Trophoblast cell (in vitro differentiated cells and primary cell): Measurements from ENCODE around the gene SH2D2A.

ENCODE experiments used
- DNase-seq, 2 donors: peaks; one replicate each; pipeline ENCODE4 v3.0.0-alpha.2; 2016
- H2AFZ ChIP-seq: 2 replicates; pipeline ENCODE4 v1.6.1; 2013; ENCODE audit warnings: low read length, moderate library complexity, mild to moderate bottlenecking; ENCODE audit not compliant: insufficient read depth, poor library complexity
- H2AK5ac ChIP-seq: 2 replicates; pipeline ENCODE4 v1.6.1; 2013; ENCODE audit warnings: mild to moderate bottlenecking, low read length
- H2BK120ac ChIP-seq: 2 replicates; pipeline ENCODE4 v1.6.1; 2013; ENCODE audit warnings: low read length, mild to moderate bottlenecking, moderate library complexity; ENCODE audit not compliant: insufficient read depth, poor library complexity
- H2BK12ac ChIP-seq: 2 replicates; pipeline ENCODE4 v1.6.1; 2013; ENCODE audit warnings: mild to moderate bottlenecking, low read length, moderate library complexity
- H2BK5ac ChIP-seq: 2 replicates; pipeline ENCODE4 v1.6.1; 2013; ENCODE audit warnings: low read length, low read depth, moderate library complexity, mild to moderate bottlenecking; ENCODE audit not compliant: poor library complexity
- H3K14ac ChIP-seq: 2 replicates; pipeline ENCODE4 v1.6.1; 2013; ENCODE audit warnings: mild to moderate bottlenecking, low read length
- H3K18ac ChIP-seq: 2 replicates; pipeline ENCODE4 v1.6.1; 2013; ENCODE audit warnings: mild to moderate bottlenecking, low read length
- H3K23ac ChIP-seq: 2 replicates; pipeline ENCODE4 v1.6.1; 2013; ENCODE audit warnings: low read length
- H3K27ac ChIP-seq: 2 replicates; pipeline ENCODE4 v1.5.1; 2013; ENCODE audit warnings: low read depth, mild to moderate bottlenecking, inconsistent platforms, low read length, moderate library complexity
- H3K27me3 ChIP-seq: 2 replicates; pipeline ENCODE4 v1.6.1; 2013; ENCODE audit warnings: inconsistent platforms, mild to moderate bottlenecking, low read length, moderate library complexity; ENCODE audit not compliant: insufficient read depth
- H3K36me3 ChIP-seq, 2 experiments: 1 replicate in 1 of 2; 2 replicates in 1 of 2; pipeline ENCODE4 v1.6.1; 2013; ENCODE audit warnings: low read length in 2 of 2, mild to moderate bottlenecking in 2 of 2, moderate library complexity in 1 of 2; ENCODE audit not compliant: insufficient read depth in 2 of 2, control insufficient read depth in 1 of 2
- H3K4ac ChIP-seq: 2 replicates; pipeline ENCODE4 v1.6.1; 2013; ENCODE audit warnings: low read depth, mild to moderate bottlenecking, low read length, moderate library complexity
- H3K4me1 ChIP-seq, 2 experiments: 1 replicate in 1 of 2; 2 replicates in 1 of 2; pipeline ENCODE4 v1.6.1; 2013; ENCODE audit warnings: low read length in 2 of 2, mild to moderate bottlenecking in 2 of 2, moderate library complexity in 1 of 2; ENCODE audit not compliant: insufficient read depth in 2 of 2, control insufficient read depth in 1 of 2
- H3K4me2 ChIP-seq: 2 replicates; pipeline ENCODE4 v1.6.1; 2013; ENCODE audit warnings: inconsistent platforms, mild to moderate bottlenecking, low read length, moderate library complexity
- H3K4me3 ChIP-seq: 2 replicates; pipeline ENCODE4 v1.5.1; 2013; ENCODE audit warnings: mild to moderate bottlenecking, low read depth, low read length, inconsistent platforms
- H3K79me1 ChIP-seq: one replicate; pipeline ENCODE4 v1.6.1; 2013; ENCODE audit warnings: low read length
- H3K79me2 ChIP-seq: 2 replicates; pipeline ENCODE4 v1.6.1; 2013; ENCODE audit warnings: low read length, mild to moderate bottlenecking; ENCODE audit not compliant: control insufficient read depth, insufficient read depth, poor library complexity
- H3K9ac ChIP-seq: 2 replicates; pipeline ENCODE4 v1.6.1; 2013; ENCODE audit warnings: mild to moderate bottlenecking, low read length
- H3K9me3 ChIP-seq: 2 replicates; pipeline ENCODE4 v1.6.1; 2013; ENCODE audit warnings: low read depth, mild to moderate bottlenecking, control low read depth, inconsistent platforms, low read length; ENCODE audit not compliant: insufficient read depth
- H4K12ac ChIP-seq: 2 replicates; pipeline ENCODE4 v1.6.1; 2013; ENCODE audit warnings: low read depth, mild to moderate bottlenecking, low read length, moderate library complexity
- H4K8ac ChIP-seq: 2 replicates; pipeline ENCODE4 v1.6.1; 2013; ENCODE audit warnings: low read depth, mild to moderate bottlenecking, low read length, moderate library complexity
- H4K91ac ChIP-seq: one replicate; pipeline ENCODE4 v1.6.1; 2013; ENCODE audit warnings: low read depth, mild to moderate bottlenecking, low read length, moderate library complexity
- WGBS: extraction: QIAGEN DNeasy Blood & Tissue Kit; methylation state at CpG from one replicate; pipeline ENCODE4 v1.1.7; 2013; ENCODE audit warnings: missing lambda C conversion rate; ENCODE audit not compliant: insufficient read length, insufficient coverage; ENCODE audit errors: extremely low coverage; 5-methylcytosine and 5-hydroxymethylcytosine counted together

The SH2D2A gene

DNA sequence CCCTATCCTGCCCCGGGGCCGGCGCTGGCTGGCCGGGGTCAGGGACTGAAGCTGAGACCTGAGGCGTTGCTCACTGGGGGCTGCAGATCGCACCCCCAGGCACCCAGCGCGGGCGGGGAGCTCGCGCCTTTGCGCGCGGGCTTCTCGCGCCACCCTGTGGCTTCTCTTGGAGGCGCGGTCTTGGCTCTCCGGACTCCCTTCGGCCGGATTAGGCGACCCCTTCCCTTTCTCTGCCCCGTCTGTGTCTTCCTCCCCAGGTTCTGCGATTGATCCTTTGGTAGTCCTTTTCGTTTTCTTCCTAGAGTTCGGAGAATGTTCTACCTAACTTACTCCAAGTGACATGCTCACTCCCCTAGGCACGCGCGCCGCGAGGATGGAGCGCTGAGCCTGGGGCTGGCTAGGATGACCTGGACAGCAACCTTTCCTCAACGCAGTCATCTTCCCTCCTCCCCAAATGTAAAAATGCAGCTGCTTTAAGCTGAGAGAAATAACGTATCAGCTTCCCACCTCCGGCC, 43.5 kb upstream of the SH2D2A start:
- H3K4me2 ChIP-seq: peak overlapping the region; percentile 52
- no peak overlapping the region for H4K91ac ChIP-seq
- no peaks in the 10 kb centered on the region for H3K79me2 ChIP-seq
- no peak overlapping the region for H2AK5ac ChIP-seq
- no peak overlapping the region for H3K4me3 ChIP-seq
- H2BK120ac ChIP-seq: no peak overlapping the region
- no peak overlapping the region for H3K4ac ChIP-seq
- H4K8ac ChIP-seq: no peak overlapping the region
- DNase-seq: peak in 1 of 2 donors; percentile 47
- no peak overlapping the region for H2AFZ ChIP-seq
- no peak overlapping the region for H3K23ac ChIP-seq
- H3K27ac ChIP-seq: no peak overlapping the region
- H3K79me1 ChIP-seq: no peaks in the 10 kb centered on the region
- no CpG with 5 or more reads among the region's 35 CpGs for WGBS
- H3K36me3 ChIP-seq: no peaks in the 10 kb centered on the region
- H2BK5ac ChIP-seq: no peak overlapping the region
- H3K27me3 ChIP-seq: peaks cover 56% of the 10 kb centered on the region
- no peak overlapping the region for H3K18ac ChIP-seq
- H3K9ac ChIP-seq: no peak overlapping the region
- no peak overlapping the region for H4K12ac ChIP-seq
- no peak overlapping the region for H2BK12ac ChIP-seq
- peaks cover 7% of the 10 kb centered on the region for H3K9me3 ChIP-seq
- H3K14ac ChIP-seq: no peak overlapping the region
- H3K4me1 ChIP-seq: peaks cover 8 to 19% of the 10 kb centered on the region in 2 experiments

DNA sequence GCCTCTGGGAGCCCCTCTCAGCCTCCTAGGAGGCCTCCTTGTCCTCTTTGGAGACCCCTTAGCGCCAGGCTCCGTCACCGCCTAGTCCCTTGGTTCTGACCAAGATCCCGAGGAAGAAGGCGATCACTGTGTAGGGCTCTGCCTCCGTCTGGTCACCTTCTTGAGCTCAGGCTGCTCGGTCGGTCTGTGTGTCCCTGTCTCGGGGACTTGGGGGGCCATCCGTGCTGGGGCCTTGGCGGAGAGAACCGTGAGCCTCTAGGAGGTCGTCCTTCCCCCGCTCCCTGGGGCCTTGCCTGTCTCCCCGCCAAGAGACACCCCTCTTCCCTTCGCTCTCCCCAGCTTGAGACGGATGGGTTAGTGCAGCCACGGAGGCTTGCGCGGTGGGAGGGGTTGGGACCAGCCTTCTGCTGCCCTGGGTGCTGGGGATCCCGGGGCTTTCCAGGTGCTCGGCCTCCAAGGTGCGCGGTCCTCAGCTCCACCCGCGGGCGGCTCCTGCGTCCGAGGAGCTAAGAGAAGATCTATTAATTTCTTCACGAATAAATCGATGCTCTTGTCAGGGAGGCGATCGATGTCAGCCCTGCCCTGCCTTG, 43.0 kb upstream of the SH2D2A start:
- no peak overlapping the region for H3K23ac ChIP-seq
- no peak overlapping the region for H2BK12ac ChIP-seq
- H3K9me3 ChIP-seq: peaks cover 7% of the 10 kb centered on the region
- H3K14ac ChIP-seq: no peak overlapping the region
- H2BK5ac ChIP-seq: no peak overlapping the region
- peaks cover 8 to 19% of the 10 kb centered on the region in 2 experiments for H3K4me1 ChIP-seq
- no peak overlapping the region for H3K27ac ChIP-seq
- H3K18ac ChIP-seq: no peak overlapping the region
- no peak for DNase-seq
- no peak overlapping the region for H4K8ac ChIP-seq
- no peak overlapping the region for H2AK5ac ChIP-seq
- H2BK120ac ChIP-seq: no peak overlapping the region
- WGBS: no CpG with 5 or more reads among the region's 33 CpGs
- no peaks in the 10 kb centered on the region for H3K79me2 ChIP-seq
- no peak overlapping the region for H2AFZ ChIP-seq
- no peak overlapping the region for H3K4me3 ChIP-seq
- no peaks in the 10 kb centered on the region for H3K36me3 ChIP-seq
- peak overlapping the region; percentile 52 for H3K4me2 ChIP-seq
- no peak overlapping the region for H3K9ac ChIP-seq
- no peaks in the 10 kb centered on the region for H3K79me1 ChIP-seq
- H3K27me3 ChIP-seq: peaks cover 56% of the 10 kb centered on the region
- H4K91ac ChIP-seq: no peak overlapping the region
- no peak overlapping the region for H3K4ac ChIP-seq
- no peak overlapping the region for H4K12ac ChIP-seq

DNA sequence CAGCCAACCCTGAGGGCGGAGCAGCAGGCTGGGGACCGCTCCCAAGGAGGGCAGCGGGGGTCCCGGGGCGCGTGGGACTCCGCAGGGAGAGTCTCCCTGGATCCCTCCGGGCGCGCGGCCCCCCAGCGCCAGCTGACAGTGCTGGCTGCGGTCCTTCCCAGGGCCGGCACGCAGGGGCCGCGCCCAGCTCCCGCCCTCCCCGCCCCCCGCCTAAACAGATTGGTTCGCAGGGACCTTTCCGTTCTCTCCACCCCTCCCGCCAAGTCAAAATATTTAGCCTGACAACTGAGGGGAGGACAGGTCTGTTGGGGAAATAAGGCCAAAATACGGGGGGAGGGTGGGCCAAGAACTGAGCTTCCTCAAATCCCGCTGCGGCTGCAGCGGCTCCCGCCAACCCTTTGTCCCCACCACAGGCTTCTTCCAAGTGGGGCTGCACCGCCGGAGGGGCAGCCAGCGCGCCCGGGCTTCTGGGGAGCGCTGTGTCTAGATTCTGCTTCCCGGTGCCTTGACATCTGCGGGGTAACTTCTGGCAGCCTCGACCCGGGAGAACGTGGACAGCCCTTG, 42.4 kb upstream of the SH2D2A start, which contains the start of gene INSRR:
INSRR (minus strand) TSS at position 159 of the 564 bp plus-strand sequence. CDS start 496 bp downstream, outside the sequence.
- no peak within 1 kb of the TSS for H3K4ac ChIP-seq

DNA sequence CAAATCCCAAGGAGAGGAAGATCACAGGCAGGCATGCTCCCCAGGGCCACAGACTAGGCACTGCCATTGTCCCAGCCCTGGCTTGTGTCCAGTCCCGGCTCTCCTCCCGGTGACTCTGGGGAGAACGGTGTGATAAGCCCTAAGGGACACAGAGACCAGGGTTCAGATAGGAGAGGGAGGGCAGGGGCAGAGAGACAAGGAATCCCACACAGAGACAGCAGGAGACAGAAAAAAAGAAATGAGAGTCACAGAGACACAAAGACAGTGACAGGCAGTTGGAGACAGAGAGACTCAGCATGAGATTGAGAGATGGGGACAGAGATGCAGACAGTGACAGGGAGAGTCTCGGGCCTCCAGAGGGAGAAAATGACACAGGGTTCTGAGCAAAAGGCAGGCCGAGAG, 41.9 kb upstream of the SH2D2A start:
- no peak overlapping the region for H3K18ac ChIP-seq
- H2AFZ ChIP-seq: no peak overlapping the region
- H3K4ac ChIP-seq: no peak overlapping the region
- peaks cover 12% of the 10 kb centered on the region for H3K9me3 ChIP-seq
- no CpG with 5 or more reads among the region's 5 CpGs for WGBS
- H3K79me2 ChIP-seq: no peaks in the 10 kb centered on the region
- no peak overlapping the region for H4K12ac ChIP-seq
- peak overlapping the region; percentile 20 for H3K4me2 ChIP-seq
- no peak overlapping the region for H4K91ac ChIP-seq
- H3K9ac ChIP-seq: no peak overlapping the region
- DNase-seq: no peak
- peaks cover 56% of the 10 kb centered on the region for H3K27me3 ChIP-seq
- H4K8ac ChIP-seq: no peak overlapping the region
- no peak overlapping the region for H2BK12ac ChIP-seq
- H2BK5ac ChIP-seq: no peak overlapping the region
- H3K14ac ChIP-seq: no peak overlapping the region
- H3K23ac ChIP-seq: no peak overlapping the region
- H2AK5ac ChIP-seq: no peak overlapping the region
- H2BK120ac ChIP-seq: no peak overlapping the region
- no peaks in the 10 kb centered on the region for H3K36me3 ChIP-seq
- H3K4me1 ChIP-seq: peaks cover 8 to 19% of the 10 kb centered on the region in 2 experiments
- H3K27ac ChIP-seq: no peak overlapping the region
- no peaks in the 10 kb centered on the region for H3K79me1 ChIP-seq
- no peak overlapping the region for H3K4me3 ChIP-seq

More for the DNA sequence above, 42.4 kb upstream of the SH2D2A start, which contains the start of gene INSRR:
- no peaks in the 10 kb centered on the region for H3K36me3 ChIP-seq
- no peak within 1 kb of the TSS for H2BK5ac ChIP-seq
- H4K12ac ChIP-seq: no peak within 1 kb of the TSS
- H3K4me2 ChIP-seq: peak within 1 kb of the TSS; percentile 52
- H2BK120ac ChIP-seq: no peak within 1 kb of the TSS
- H3K4me3 ChIP-seq: no peak within 1 kb of the TSS
- no peak within 1 kb of the TSS for H4K91ac ChIP-seq
- peaks cover 56% of the 10 kb centered on the region for H3K27me3 ChIP-seq
- H4K8ac ChIP-seq: no peak within 1 kb of the TSS
- H3K27ac ChIP-seq: no peak within 1 kb of the TSS
- H3K79me2 ChIP-seq: no peaks in the 10 kb centered on the region
- peaks cover 8 to 19% of the 10 kb centered on the region in 2 experiments for H3K4me1 ChIP-seq
- no CpG with 5 or more reads among the region's 39 CpGs for WGBS
- no peak within 1 kb of the TSS for H3K14ac ChIP-seq
- H3K23ac ChIP-seq: no peak within 1 kb of the TSS
- H3K79me1 ChIP-seq: no peaks in the 10 kb centered on the region
- H3K9me3 ChIP-seq: peaks cover 8% of the 10 kb centered on the region
- no peak for DNase-seq
- H2AK5ac ChIP-seq: no peak within 1 kb of the TSS
- H2AFZ ChIP-seq: no peak within 1 kb of the TSS
- no peak within 1 kb of the TSS for H2BK12ac ChIP-seq
- no peak within 1 kb of the TSS for H3K9ac ChIP-seq
- no peak within 1 kb of the TSS for H3K18ac ChIP-seq
